Measurements from ENCODE around the gene SNX15.

DNA sequence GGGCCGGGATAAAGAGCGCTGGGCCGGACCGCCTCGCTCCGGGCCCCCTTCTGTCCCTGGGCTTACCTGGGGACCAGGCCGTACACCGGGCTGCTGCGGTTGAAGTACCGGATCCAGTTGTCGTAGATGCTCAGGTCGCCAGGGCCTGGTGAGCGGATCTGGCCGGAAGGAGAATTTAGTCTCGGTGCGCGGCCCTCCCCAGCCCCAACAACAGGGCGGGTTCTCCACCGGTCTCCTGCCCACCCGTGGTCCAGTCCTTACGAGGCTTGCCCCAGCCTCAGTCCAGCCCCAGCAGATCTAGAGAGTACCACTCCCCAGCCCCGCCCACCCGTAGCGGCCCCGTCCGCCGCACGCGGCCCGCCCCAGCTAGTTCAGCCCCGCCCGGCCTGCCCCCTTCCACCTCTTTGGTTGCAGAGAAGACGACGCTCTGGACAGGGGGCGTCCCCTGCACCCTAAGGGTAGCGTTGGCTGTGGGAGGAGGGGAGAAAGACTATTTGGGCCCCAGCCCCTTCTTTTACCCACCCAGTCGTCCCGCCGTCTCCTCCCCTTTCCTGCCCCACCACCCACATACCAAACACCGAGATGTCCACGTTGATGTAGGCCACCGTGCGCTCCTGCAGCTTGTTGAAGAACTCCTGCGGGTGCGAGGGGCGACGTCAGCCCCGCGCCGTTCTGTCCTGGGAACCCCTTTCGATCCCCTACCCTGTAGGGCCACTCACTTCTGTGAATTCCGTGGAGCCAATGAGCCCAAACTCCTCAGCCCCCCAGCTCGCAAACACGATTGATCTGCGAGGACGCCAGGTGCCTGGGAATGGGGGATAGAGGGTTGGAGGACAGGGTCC is 20.6 kb downstream of the SNX15 start:
- TF ChIP-seq EZH2phosphoT487 (IDR thresholded peaks at IDR 0.05; ENCODE audit: borderline replicate concordance): no peak
- TF ChIP-seq CTCF (conservative IDR thresholded peaks at IDR 0.05; ENCODE audit: low read length): no peak

Measured in Loucy (cell line).